ENCODE results near the gene KYNU. TPM values are rescaled to one million over a fixed set of nuclear protein-coding genes. Genes with fewer than 3 reads are reported as not detected.
A peak's percentile ranks its signal among the peaks of the same experiment; 100 is the strongest.
"Not testable (repeated sequence)": the region's sequence is repeated elsewhere in the genome, so short reads cannot be mapped to it uniquely, and the experiment has no call there.

The KYNU gene
- total RNA-seq, 2 donors from 2014 or later: 1.8 to 2.8 TPM

DNA sequence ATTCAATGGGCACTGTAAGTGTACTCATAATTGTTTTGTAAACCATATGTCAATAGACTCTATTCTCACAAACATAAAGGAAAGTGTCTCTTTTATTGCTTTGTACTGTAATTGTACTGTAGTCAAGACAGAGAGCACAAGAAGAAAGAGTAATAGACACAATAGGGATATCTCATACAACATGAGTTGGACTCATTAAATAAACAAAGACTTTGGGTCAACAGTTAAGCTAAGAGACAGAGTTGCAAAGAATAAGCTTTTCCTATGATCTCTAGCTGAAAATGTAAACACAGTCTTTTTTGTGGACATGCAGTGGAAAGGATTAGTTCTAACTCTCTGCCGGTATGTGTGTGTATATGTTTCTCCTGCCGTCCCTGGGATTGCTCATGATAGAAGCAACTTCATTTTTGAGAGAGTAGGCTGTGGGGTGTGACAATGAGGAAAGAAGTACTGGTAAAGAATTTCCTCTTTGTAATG, 13.9 kb upstream of the KYNU start:
- Mint-ChIP-seq H3K4me3 (no peak overlapping the region), H3K27ac (no peak overlapping the region), H3K4me1 (peaks cover 2% of the 10 kb centered on the region), H3K36me3 (ENCODE audit: low read depth) (peaks cover 2% of the 10 kb centered on the region), H3K27me3 (peaks cover 2% of the 10 kb centered on the region)
- no peak for ATAC-seq
- no peaks in the 10 kb centered on the region for H3K9me3 ChIP-seq (ENCODE audit: control insufficient read depth, low read length, poor library complexity, severe bottlenecking)
- DNase-seq: no peak

DNA sequence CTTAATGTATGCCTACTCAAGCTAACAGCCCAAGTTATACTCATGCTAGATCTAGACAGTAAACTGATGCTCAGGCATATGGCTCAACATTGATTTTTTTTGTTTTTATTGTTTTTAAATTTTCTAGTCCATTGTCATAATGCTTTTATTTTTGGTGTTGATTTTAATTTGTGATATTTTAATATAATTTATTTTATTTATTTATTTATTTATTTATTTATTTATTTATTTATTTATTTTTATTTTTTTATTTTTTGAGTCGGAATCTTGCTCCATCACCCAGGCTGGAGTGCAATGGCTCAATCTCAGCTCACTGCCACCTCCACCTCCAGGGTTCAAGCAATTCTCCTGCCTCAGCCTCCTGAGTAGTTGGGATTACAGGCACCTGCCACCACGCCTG, 12.9 kb upstream of the KYNU start:
- H3K27me3 Mint-ChIP-seq; H3K4me3 Mint-ChIP-seq; H3K27ac Mint-ChIP-seq; ATAC-seq; H3K9me3 ChIP-seq (ENCODE audit: control insufficient read depth, low read length, poor library complexity, severe bottlenecking); DNase-seq; H3K4me1 Mint-ChIP-seq; H3K36me3 Mint-ChIP-seq (ENCODE audit: low read depth): not testable (repeated sequence)

DNA sequence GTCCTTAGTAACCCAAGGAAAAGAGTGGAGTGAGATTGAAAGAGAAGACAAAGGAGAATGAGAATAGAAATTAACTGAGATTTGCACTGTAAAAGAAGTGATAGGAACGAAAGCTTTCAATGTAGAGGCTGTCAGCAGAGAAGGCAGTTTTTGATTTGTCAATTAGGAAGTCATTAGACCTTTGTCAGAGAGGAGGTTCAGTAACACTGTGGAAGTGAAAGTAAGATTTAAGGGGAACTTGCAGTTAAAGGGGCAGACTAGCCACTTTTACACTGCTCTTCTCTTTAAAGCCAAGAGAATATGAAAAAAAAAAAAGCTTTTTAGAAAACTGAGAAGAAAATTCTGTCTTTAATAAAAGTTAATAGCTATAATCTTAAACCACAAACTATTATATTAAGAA, 11.5 kb upstream of the KYNU start:
- peaks cover 8% of the 10 kb centered on the region for H3K27me3 Mint-ChIP-seq
- DNase-seq (no peak), ATAC-seq (peak; percentile 68)
- H3K36me3 Mint-ChIP-seq (ENCODE audit: low read depth): peaks cover 2% of the 10 kb centered on the region
- no peak overlapping the region for H3K27ac Mint-ChIP-seq
- H3K9me3 ChIP-seq (ENCODE audit: control insufficient read depth, low read length, poor library complexity, severe bottlenecking): no peaks in the 10 kb centered on the region
- H3K4me3 Mint-ChIP-seq: no peak overlapping the region
- H3K4me1 Mint-ChIP-seq: peaks cover 2% of the 10 kb centered on the region

DNA sequence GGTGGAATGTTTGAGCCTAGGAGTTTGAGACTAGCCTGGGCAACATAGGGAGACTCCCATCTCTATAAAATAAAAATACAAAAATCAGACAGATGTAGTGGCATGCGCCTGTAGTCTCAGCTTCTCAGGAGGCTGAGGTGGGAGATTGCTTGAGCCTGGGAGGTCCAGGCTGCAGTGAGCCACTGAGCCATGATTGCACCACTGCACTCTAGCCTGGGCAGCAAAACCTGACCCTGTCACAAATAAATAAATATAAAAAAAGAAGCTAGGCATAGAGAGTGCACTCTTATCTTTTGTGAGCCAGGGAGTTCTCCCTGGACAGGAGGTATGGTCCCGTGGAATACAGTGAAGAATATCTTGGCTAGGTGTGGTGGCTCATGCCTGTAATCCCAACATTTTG, 11.0 kb upstream of the KYNU start:
- H3K27me3 Mint-ChIP-seq: peaks cover 8% of the 10 kb centered on the region
- no peak overlapping the region for H3K27ac Mint-ChIP-seq
- H3K4me1 Mint-ChIP-seq: peaks cover 2% of the 10 kb centered on the region
- peaks cover 2% of the 10 kb centered on the region for H3K36me3 Mint-ChIP-seq (ENCODE audit: low read depth)
- no peak overlapping the region for H3K4me3 Mint-ChIP-seq
- no peak for DNase-seq
- no peaks in the 10 kb centered on the region for H3K9me3 ChIP-seq (ENCODE audit: control insufficient read depth, low read length, poor library complexity, severe bottlenecking)
- ATAC-seq: no peak

DNA sequence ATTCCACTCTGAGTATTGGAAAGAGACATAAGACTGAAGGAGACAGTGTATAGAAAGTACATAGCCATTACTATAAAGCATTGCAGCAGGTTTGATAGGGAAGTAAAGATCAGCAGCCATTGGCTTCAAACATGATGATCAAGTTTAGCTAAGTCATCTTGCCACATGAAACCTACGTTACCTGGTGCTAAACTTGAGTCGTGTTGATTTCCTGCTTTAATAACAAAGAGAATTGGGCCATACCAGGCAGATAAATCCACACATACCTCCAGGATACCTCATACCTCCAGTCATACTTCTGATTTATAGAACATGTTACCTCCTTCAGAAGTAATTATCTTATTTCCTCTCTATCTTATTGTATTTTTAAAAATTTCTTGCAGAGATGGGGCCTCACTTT, 10.3 kb upstream of the KYNU start:
- Mint-ChIP-seq H3K4me3 (no peak overlapping the region), H3K27ac (no peak overlapping the region), H3K27me3 (peaks cover 8% of the 10 kb centered on the region), H3K4me1 (peaks cover 2% of the 10 kb centered on the region), H3K36me3 (ENCODE audit: low read depth) (peaks cover 2% of the 10 kb centered on the region)
- H3K9me3 ChIP-seq (ENCODE audit: control insufficient read depth, low read length, poor library complexity, severe bottlenecking): no peaks in the 10 kb centered on the region
- DNase-seq (no peak), ATAC-seq (no peak)

DNA sequence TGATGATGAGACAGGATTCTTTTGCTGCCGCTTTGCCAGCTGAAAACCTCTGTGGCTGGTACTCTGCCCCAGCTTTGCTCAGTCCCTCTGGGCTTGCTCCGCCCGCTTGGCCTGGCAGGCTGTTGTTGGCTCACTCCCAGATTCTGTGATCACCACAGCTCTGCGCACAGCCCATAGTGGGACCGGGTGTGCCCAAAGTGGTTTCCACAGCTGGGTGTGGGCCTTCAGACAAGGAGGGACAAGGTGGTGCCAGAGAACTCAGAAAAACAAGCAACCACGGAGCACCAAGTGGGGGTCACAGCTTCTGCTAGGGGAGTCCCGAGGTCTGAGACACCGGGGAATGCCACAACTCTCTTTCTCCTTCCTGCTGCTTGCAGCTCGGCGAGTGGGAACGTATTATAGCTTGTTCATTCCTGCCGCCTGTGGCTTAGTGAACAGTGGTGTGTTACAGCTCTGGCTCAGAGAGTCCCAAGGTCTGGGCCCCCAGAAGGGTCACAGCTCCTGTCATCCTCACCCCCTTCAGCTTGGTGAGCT, 9.2 kb upstream of the KYNU start:
- Mint-ChIP-seq H3K27ac (no peak overlapping the region), H3K4me3 (no peak overlapping the region), H3K4me1 (peaks cover 2% of the 10 kb centered on the region), H3K36me3 (ENCODE audit: low read depth) (peaks cover 2% of the 10 kb centered on the region), H3K27me3 (peaks cover 8% of the 10 kb centered on the region)
- ATAC-seq (peak; percentile 49), DNase-seq (no peak)
- H3K9me3 ChIP-seq (ENCODE audit: control insufficient read depth, low read length, poor library complexity, severe bottlenecking): no peaks in the 10 kb centered on the region

DNA sequence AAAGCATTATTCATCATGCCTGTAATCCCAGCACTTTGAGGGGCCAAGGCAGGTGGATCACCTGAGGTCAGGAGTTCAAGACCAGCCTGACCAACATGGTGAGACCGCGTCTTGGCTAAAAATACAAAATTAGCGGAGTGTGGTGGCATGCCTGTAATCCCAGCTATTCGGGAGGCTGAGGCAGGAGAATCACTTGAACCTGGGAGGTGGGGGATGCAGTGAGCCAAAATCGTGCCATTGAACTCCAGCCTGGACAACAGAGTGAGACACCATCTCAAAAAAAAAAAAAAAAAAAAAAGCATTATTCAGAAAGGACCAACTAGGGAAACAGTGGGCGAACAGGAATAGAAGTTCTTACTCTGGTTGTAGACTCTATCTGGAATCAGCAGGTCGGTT, 8.4 kb upstream of the KYNU start:
- H3K9me3 ChIP-seq (ENCODE audit: control insufficient read depth, low read length, poor library complexity, severe bottlenecking); H3K4me1 Mint-ChIP-seq; H3K36me3 Mint-ChIP-seq (ENCODE audit: low read depth); H3K4me3 Mint-ChIP-seq; H3K27me3 Mint-ChIP-seq; DNase-seq; ATAC-seq; H3K27ac Mint-ChIP-seq: not testable (repeated sequence)

DNA sequence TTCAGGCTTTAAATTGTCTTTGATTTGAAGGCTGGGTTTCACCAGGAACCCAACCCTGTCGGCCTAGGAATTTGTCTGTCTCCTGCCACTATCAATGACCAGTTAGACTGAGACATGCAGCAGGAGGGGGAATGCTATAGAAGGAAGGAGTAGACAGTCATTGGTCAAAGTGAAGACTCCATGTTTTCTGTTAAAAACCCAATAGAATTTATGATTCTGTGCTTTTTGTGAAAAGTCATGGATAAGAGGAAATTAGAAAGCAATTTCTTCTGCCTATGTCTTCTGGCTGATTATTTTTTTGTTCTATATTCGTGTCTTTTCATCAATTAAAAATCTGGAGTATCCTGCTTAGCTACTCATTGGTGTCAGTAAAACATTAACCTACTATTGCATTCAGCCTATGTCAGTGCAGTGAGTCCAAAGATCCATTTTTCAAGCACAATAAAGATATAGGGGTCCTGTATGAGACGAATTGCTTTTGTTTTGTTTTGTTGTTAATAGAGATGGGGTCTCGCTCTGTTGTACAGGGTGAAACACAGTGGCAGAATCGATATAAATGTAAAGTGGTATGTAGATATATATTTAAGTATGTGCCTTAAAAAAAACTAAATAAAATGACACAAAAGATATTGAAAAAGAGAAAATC, 7.9 kb upstream of the KYNU start:
- no peak overlapping the region for H3K27ac Mint-ChIP-seq
- H3K27me3 Mint-ChIP-seq: peaks cover 8% of the 10 kb centered on the region
- no peaks in the 10 kb centered on the region for H3K9me3 ChIP-seq (ENCODE audit: control insufficient read depth, low read length, poor library complexity, severe bottlenecking)
- ATAC-seq (no peak), DNase-seq (no peak)
- no peak overlapping the region for H3K4me3 Mint-ChIP-seq
- peaks cover 6% of the 10 kb centered on the region for H3K4me1 Mint-ChIP-seq
- peaks cover 2% of the 10 kb centered on the region for H3K36me3 Mint-ChIP-seq (ENCODE audit: low read depth)

DNA sequence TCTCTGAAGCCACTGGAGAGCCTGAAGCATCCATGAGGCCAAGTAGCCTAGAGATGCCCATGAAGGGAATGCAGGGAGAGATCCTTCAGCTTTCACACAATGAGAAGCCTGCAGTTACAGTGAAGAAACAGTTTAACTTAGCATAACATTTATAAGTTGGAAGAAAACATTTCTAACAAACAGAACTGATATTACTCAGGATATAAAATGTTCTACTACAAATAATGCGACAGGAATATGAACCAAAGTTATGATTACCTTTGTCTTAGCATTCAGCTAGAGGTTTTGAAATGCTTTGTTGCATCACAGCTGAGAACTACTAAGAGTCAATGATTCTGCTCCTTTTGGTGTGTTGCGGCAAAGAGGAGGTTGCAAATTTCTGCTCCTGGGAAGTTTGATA, 6.9 kb upstream of the KYNU start:
- Mint-ChIP-seq H3K27me3 (peaks cover 8% of the 10 kb centered on the region), H3K4me1 (peaks cover 6% of the 10 kb centered on the region), H3K27ac (no peak overlapping the region), H3K4me3 (no peak overlapping the region), H3K36me3 (ENCODE audit: low read depth) (peaks cover 2% of the 10 kb centered on the region)
- DNase-seq (no peak), ATAC-seq (no peak)
- no peaks in the 10 kb centered on the region for H3K9me3 ChIP-seq (ENCODE audit: control insufficient read depth, low read length, poor library complexity, severe bottlenecking)

DNA sequence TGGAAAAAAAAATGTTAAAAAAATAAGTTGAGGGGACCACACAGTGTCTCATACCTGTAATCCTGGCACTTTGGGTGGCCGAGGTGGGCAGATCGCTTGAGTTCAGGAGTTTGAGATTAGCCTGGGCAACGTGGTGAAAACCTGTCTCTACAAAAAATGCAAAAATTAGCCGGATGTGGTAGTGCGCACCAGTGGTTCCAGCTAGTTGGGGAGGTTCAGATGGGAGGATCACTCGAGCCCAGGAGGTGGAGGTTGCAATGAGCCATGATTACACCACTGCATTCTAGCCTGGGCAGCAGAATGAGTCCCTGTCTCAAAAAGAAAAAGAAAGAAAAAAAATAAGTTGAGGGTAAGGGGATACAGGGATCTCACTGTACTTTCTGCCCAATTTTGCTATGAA, 6.1 kb upstream of the KYNU start:
- H3K4me3 Mint-ChIP-seq: no peak overlapping the region
- peak overlapping the region; percentile 51 for H3K27ac Mint-ChIP-seq
- H3K4me1 Mint-ChIP-seq: peaks cover 6% of the 10 kb centered on the region
- ATAC-seq (no peak), DNase-seq (no peak)
- peaks cover 2% of the 10 kb centered on the region for H3K36me3 Mint-ChIP-seq (ENCODE audit: low read depth)
- peaks cover 8% of the 10 kb centered on the region for H3K27me3 Mint-ChIP-seq
- no peaks in the 10 kb centered on the region for H3K9me3 ChIP-seq (ENCODE audit: control insufficient read depth, low read length, poor library complexity, severe bottlenecking)

DNA sequence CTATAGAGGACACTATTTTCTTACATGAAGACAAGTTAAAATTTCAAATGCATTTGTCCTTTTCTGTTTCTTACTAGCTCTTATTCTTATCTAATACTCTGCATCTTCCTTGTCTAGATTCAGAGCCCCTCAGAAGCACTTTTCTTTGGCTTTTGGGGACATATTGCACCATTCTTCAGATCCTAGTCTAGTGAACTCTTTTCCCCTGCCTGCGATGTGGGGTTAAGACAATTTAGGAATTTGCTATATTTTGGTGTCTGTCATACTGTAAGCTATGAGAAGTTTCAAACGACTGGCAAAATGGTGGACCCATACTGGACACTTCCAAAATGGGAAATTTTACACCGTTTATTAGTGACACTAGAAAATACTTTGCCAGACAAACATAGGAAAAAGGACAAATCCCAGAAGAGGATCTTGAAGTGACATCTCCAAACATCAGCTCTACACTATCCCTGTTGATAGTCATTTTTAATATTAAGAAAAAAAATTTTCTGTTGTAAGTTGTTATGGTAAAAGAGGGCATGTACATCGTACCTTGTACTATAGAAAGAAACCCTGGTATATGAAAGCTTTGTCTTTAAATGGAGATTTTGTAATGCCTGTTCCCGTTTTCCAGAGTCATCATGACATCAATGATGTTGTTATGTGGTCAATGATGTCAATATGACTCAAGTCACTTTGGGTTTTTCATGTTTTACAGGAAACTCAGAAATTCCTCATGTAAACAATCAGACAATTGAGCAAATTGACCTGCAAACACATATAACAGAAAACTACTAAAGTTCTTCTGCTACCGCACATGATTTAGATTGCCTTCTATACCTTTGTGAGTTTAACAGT, 4.4 kb upstream of the KYNU start:
- ATAC-seq: no peak

DNA sequence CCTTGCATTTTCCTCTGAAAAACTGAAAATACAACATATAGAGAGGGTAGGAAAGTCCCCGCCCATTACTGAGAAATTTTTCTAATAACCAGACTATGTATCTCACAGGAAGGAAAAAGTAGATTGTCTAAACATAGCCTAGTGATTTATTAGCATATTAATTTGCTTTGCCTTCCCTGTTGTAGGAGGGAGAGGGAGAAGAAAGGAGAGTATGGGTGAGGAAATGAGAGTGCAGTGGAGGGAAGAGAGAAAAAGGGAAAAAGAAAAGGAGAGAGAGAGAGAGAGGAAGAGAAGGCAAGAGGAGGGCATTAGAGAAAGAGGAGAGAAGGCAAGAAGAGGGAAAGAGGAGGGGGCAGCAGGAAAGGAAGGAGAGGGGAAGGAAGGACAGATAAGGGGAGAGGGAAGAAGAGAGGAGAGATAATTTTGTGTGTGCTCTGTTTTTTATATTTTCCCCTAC, 3.6 kb upstream of the KYNU start:
- H3K4me1 Mint-ChIP-seq: peaks cover 3% of the 10 kb centered on the region
- DNase-seq (no peak), ATAC-seq (no peak)
- H3K4me3 Mint-ChIP-seq: no peak overlapping the region
- no peak overlapping the region for H3K27ac Mint-ChIP-seq
- H3K27me3 Mint-ChIP-seq: peaks cover 2% of the 10 kb centered on the region
- H3K9me3 ChIP-seq (ENCODE audit: control insufficient read depth, low read length, poor library complexity, severe bottlenecking): no peaks in the 10 kb centered on the region
- H3K36me3 Mint-ChIP-seq (ENCODE audit: low read depth): no peaks in the 10 kb centered on the region

More for the DNA sequence above, 4.4 kb upstream of the KYNU start:
- Mint-ChIP-seq H3K4me3 (no peak overlapping the region), H3K4me1 (peaks cover 3% of the 10 kb centered on the region), H3K27ac (no peak overlapping the region), H3K36me3 (ENCODE audit: low read depth) (no peaks in the 10 kb centered on the region), H3K27me3 (peaks cover 8% of the 10 kb centered on the region)
- no peaks in the 10 kb centered on the region for H3K9me3 ChIP-seq (ENCODE audit: control insufficient read depth, low read length, poor library complexity, severe bottlenecking)
- DNase-seq: no peak

DNA sequence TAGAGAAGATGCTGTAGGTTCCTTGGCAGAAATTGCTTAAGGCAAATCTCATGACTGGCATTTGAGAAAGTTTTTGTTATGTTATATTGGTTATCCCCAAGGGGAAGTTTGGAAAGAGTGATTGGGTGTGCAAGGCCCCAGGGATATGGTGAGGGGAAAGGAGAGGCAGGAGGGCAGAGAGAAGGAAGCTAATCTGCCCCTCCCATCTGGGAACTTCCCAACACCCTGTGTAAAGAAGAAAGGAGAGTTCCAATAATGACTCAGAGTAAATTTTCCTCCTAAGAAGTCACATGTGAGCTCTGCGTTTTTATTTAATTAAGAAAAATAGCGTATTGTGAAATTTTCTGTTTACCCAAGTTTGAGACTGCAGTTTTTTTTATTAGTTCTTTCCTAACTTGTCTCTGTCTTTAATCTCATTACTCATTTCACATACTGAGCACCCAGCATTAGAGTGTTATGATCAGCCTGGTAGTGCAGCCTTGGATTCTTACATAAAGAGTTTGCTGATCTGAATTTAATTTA, 3.1 kb upstream of the KYNU start:
- H3K27ac Mint-ChIP-seq: no peak overlapping the region
- peak; percentile 61 for ATAC-seq
- DNase-seq: no peak
- H3K4me3 Mint-ChIP-seq: no peak overlapping the region
- H3K4me1 Mint-ChIP-seq: peaks cover 3% of the 10 kb centered on the region
- H3K36me3 Mint-ChIP-seq (ENCODE audit: low read depth): no peaks in the 10 kb centered on the region
- no peaks in the 10 kb centered on the region for H3K27me3 Mint-ChIP-seq
- no peaks in the 10 kb centered on the region for H3K9me3 ChIP-seq (ENCODE audit: control insufficient read depth, low read length, poor library complexity, severe bottlenecking)

Data from T-helper 17 cell (primary cell).